NT2/D1 (cell line): ENCODE measurements around the gene TLN1.

Experiments
- SUZ12 ChIP-seq: IDR thresholded peaks from 2 replicates; pipeline ENCODE4 v1.6.1; 2011; ENCODE audit not compliant: insufficient read length, insufficient read depth; ENCODE audit errors: extremely low read depth
- YY1 ChIP-seq: IDR thresholded peaks from 2 replicates; pipeline ENCODE4 v1.6.1; 2011; ENCODE audit not compliant: insufficient read length, insufficient read depth
- ZNF274 ChIP-seq: IDR thresholded peaks from 2 replicates; pipeline ENCODE4 v1.6.1; 2011; ENCODE audit warnings: mild to moderate bottlenecking, low read depth, low read length

GRCh38 chr9:35756275-35757225, 24.6 kb upstream of the TLN1 start:
- TF ChIP-seq YY1: no peak
- TF ChIP-seq SUZ12: no peak
- no peak for TF ChIP-seq ZNF274
